ENCODE measurements around the gene SZT2.

The SZT2 gene

GRCh38 chr1:43503534-43503933, 113.8 kb downstream of the SZT2 start:
- H3K4me3 ChIP-seq (replicated peaks in 1 of 2; ENCODE audit: low read depth in 2 of 2, low read length in 2 of 2), result no peak overlapping the region
- TF ChIP-seq CTCF (IDR thresholded peaks at IDR 0.05; ENCODE audit: low read depth, low read length), result no peak
- DNase-seq (ENCODE audit: low read depth in 2 of 2), result no peak
